HG03196 (cell line): ENCODE measurements around the gene NCK1.
"Not testable (repeated sequence)": the region's sequence is repeated elsewhere in the genome, so short reads cannot be mapped to it uniquely, and the experiment has no call there.

Experiments
- ATAC-seq: cut with Tn5 transposase; IDR thresholded peaks from one replicate; pipeline ENCODE4 v1.9.1; 2021; ENCODE audit not compliant: unreplicated experiment

NCK1 gene

GRCh38 chr3:136982520-136983138, 120.6 kb downstream of the NCK1 start:
- ATAC-seq, result no peak

GRCh38 chr3:136984837-136985236, 122.8 kb downstream of the NCK1 start:
- no peak for ATAC-seq

- not testable (repeated sequence) for ATAC-seq
These were observed 125.5 kb downstream of the NCK1 start for GRCh38 chr3:136987398-136987980.

GRCh38 chr3:136988651-136989050, 126.6 kb downstream of the NCK1 start:
- no peak for ATAC-seq

GRCh38 chr3:136989781-136990524, 127.9 kb downstream of the NCK1 start:
- ATAC-seq, result no peak

- no peak for ATAC-seq
These were observed 128.8 kb downstream of the NCK1 start for GRCh38 chr3:136990826-136991225.

GRCh38 chr3:136992115-136992514, 130.1 kb downstream of the NCK1 start:
- no peak for ATAC-seq

- ATAC-seq, result no peak
These were observed 132.9 kb downstream of the NCK1 start for GRCh38 chr3:136994772-136995516.

- no peak for ATAC-seq
These were observed 133.6 kb downstream of the NCK1 start for GRCh38 chr3:136995652-136996051.
